ENCODE measurements around the gene CTDSPL.
"Not testable (repeated sequence)": the region's sequence is repeated elsewhere in the genome, so short reads cannot be mapped to it uniquely, and the experiment has no call there.

The CTDSPL gene

DNA sequence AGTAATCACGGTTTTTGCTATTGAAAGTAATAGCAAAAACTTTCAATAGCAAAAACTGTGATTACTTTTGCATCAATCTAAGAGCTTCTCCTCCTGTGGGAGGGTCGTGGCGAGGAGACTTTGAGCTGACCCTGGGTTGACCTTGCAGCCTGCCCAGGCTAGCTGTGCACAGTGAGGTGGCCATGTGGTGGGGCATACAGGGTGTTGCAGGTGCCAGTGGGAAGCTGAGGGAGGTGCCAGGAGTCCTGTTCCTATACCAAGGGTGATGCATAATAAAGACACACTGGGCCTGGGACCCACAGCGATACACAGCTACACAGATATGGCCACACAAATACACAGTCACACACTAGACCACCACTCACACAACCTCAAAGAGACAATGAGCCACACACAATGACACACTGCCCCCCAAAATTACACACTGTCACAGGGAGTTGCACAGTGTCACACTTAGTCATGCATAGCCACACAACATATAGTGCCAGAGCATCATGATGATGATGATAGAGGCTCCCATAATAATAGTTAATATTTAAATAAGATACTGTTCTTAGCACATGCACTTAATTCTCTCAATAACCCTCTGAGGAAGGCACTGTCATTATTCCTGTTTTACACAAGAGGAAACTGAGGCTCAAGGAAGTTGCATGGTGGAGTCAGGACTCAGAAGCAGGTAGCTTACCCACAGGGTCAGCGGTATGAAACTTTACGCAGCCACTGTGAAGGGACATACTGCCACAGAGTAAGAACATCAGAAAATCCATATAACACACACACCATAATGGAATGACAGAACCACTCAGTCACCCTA lies 161.4 kb downstream of the CTDSPL start:
- DNase-seq = peak in 3 of 10 donors; percentile 51 to 52 (median 51)
- intact Hi-C loops (cut with DNase I) = no loop called here

GRCh38 chr3:38026856-38027255 lies 165.2 kb downstream of the CTDSPL start:
- intact Hi-C loops (cut with DNase I) = no loop called here
- DNase-seq = peak in 2 of 10 donors; percentile 8

GRCh38 chr3:38027466-38028465 lies 166.1 kb downstream of the CTDSPL start:
- peak in 3 of 10 donors; percentile 27 to 65 (median 39) for DNase-seq
- intact Hi-C loops (cut with DNase I) = no loop called here

DNA sequence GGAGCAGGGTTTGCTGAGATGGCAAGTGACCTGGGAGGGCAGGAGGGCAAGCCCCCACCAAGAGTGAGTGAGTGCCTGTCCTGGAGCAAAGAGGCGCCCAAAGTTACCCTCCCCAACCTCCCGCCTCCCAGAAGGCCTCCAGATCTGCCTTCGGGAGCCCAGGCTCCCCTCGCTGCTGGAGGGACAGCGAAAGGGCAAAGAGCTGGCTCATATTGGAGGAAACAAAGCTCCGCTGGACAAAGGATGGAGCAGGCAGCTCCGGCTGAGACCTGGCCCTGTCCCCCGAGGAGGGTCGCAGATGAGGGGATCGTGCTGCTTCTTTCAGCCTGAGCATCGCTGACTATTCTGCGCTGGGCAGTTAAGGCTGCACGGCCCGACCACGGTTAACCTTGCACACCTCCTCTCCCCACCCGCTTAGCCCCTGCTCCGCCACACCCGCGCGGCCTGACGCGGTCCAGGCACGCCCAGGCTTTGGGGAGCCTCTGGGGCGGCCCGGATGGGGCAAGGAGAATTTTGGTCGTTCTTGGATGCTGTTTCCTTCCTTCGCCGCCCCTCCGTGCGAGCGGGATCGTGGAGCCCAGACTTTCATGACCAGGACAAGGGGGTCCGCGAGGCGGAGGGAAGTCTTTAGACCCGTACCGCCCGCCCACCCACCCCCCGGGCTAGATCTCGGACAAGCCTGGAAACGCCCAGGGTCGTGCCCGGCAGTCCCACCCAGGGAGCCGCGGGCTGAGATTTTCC lies 167.1 kb downstream of the CTDSPL start:
- DNase-seq = peak in 3 of 10 donors; percentile 61 to 75 (median 68)
- intact Hi-C loops (cut with DNase I) = no loop called here

- intact Hi-C loops (cut with DNase I) = no loop called here
These were observed 167.9 kb downstream of the CTDSPL start, which contains the start of gene PLCD1 for GRCh38 chr3:38029400-38030125. Gene PLCD1, minus strand, starts transcription at chr3:38029642. Its CDS starts 103 bp downstream, at chr3:38029539.

DNA sequence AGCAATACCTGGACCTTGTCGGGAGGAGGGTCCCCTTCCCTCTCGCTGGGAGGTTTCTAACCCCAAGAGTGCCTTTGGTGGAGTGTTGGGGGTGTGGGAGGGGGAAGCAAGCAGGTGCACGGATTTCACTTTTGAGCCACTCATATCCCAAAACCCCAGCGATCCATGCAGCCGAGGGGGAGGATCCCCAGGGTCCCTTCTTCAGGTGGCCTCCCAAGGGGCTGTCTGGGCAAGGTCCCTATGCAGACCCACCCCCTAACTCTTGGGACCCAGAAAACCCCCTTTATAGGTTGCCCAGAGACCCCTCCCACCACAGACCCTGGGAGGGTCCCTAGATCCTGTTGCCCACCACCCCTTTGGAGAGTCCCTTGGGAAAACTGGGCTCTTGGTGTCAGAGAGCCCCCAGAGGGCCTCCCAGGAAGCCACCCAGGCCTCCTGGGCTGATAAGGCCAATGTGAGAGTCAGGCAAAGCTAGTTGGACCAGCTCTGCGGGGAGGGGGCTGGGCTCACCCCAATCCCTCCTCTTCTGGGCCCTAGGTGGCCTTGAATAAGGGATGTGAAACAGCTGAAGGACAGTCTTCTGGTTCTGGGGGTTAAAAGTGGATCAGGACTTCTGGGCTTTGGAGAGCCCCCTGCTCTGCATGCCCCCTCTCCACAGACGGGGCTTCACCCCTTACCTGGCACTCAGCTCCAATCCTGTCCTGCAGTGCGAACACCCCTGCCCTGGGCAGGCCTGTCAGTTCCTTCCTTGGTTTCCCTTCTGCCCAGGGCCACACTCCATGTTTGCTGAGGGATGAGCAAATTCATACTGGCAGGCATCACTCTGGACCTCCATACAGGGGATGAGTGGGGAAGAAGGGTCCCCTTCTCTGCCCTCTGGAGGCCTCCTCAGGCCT lies 168.7 kb downstream of the CTDSPL start:
- intact Hi-C loops (cut with DNase I) = no loop called here
- DNase-seq = peak in 3 of 10 donors; percentile 33 to 43 (median 38)

More at GRCh38 chr3:38029400-38030125, 167.9 kb downstream of the CTDSPL start, which contains the start of gene PLCD1:
- DNase-seq = peak in 6 of 10 donors; percentile 47 to 88 (median 72)

DNA sequence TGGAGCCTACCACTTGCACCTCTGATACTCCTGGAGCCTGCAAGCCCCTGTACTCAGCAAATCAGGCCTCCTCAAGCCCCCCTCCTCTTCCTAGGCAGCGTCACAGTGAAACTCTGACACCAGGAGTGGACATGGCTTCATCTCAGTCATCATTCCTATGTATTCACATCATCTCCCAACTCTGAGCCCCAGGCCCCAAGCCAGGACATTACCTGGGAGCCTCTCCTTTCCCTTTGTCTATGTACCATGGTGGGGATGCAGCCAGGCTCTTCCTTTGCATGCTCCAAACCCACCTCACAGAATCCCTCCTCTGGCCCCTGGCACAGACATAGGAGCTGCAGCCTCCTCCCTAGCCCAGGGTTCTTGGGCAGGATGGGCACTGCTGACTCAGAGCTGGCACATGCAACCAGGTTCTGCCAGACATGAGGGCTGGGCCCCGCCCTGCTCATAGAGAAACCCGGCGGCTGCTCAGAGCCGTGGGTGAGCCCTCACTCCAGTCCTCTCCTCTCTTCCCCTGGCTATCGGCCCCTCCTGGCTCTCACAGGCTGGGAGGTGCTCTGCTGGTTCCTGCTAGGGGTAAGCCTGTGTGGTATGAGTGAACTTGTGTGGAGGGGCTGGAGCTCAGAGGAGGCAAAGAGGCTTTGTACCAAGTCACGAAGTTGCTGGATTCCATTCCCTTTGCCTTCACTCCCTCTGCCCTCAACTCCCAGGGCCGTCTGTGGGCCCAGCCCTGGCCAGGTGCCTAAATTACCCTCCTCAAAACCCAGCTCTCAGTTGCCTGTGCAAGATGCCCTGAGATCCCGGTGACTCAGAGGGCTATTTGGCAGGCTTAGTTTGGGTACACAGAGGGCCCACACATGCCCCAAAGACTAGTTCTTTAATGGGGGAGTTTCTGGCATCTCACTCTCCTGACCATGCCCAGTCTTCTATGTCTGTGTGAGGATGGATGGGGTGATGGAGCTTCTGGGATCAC lies 169.6 kb downstream of the CTDSPL start:
- DNase-seq = peak in 2 of 10 donors; percentile 72 to 85
- intact Hi-C loops (cut with DNase I) = no loop called here

- DNase-seq = peak in 2 of 10 donors; percentile 7 to 46
- intact Hi-C loops (cut with DNase I) = no loop called here
These were observed 170.7 kb downstream of the CTDSPL start for GRCh38 chr3:38032328-38032865.

GRCh38 chr3:38033586-38033985 lies 171.9 kb downstream of the CTDSPL start:
- DNase-seq = peak in 2 of 10 donors; percentile 11 to 24
- intact Hi-C loops (cut with DNase I) = not testable (repeated sequence)

Measured in posterior cingulate gyrus (tissue), 11 donors.